Suprapubic skin (tissue), 4 donors: ENCODE results near the gene PHRF1.

Experiments used
- CTCF ChIP-seq, 2 donors: fragments of 200-600 bp in 1 of 2; fragments of 450-650 bp in 1 of 2; sonication (generic) in 1 of 2; IDR thresholded peaks; one replicate each; pipeline ENCODE4 v1.5.1; 2016 to 2019; ENCODE audit warnings: antibody characterized with exemption in 2 of 2, mild to moderate bottlenecking in 1 of 2, moderate library complexity in 1 of 2
- EP300 ChIP-seq: sonication (generic); formaldehyde crosslinking; IDR thresholded peaks from one replicate; pipeline ENCODE4 v1.6.1; 2017; ENCODE audit warnings: antibody characterized with exemption
- POLR2A ChIP-seq, 2 donors: fragments of 450-650 bp; IDR thresholded peaks; one replicate each; pipeline ENCODE4 v1.6.1; 2017; ENCODE audit warnings: antibody characterized with exemption in 2 of 2, mild to moderate bottlenecking in 2 of 2, moderate library complexity in 2 of 2
- POLR2AphosphoS5 ChIP-seq, 3 donors: sonication (generic); formaldehyde crosslinking; IDR thresholded peaks; one replicate each; pipeline ENCODE4 v1.6.1; 2017; ENCODE audit warnings: antibody characterized with exemption in 3 of 3

DNA sequence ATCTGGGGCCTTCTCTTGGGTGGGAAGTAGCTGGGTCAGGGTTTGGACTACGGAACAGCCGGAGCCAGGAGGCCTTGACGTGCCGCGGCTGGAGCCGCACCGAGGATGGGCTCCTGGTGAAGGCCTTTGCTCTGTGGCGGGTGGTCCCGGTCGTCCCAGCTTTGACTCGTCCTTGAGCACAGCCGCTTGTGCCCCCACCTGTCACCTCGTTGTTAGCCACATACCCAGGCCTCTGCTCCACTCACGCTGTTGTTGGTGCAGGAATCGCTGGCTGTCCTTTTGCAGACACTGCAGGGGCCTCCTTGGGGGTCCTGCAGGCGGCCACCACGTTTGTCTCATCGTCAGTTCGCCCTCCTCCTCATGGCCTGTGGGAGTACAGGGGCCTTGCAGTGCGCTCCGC is 17.1 kb downstream of the PHRF1 start:
- TF ChIP-seq CTCF (IDR thresholded peaks at IDR 0.05) = no peak
- TF ChIP-seq POLR2A (IDR thresholded peaks at IDR 0.05) = no peak
- TF ChIP-seq POLR2AphosphoS5 (IDR thresholded peaks at IDR 0.05) = no peak
- TF ChIP-seq EP300 = no peak
